ENCODE data around the gene PDAP1.
"Not testable (repeated sequence)": the region's sequence is repeated elsewhere in the genome, so short reads cannot be mapped to it uniquely, and the experiment has no call there.

Gene PDAP1

GRCh38 chr7:99396418-99397296, 11.7 kb downstream of the PDAP1 start:
- peak; percentile 12 for DNase-seq (ENCODE audit: low spot score)

GRCh38 chr7:99395616-99396327, 12.6 kb downstream of the PDAP1 start:
- DNase-seq (ENCODE audit: low spot score): peak; percentile 27

- DNase-seq (ENCODE audit: low spot score): no peak
Observed at GRCh38 chr7:99394188-99394502, 14.3 kb downstream of the PDAP1 start.

DNA sequence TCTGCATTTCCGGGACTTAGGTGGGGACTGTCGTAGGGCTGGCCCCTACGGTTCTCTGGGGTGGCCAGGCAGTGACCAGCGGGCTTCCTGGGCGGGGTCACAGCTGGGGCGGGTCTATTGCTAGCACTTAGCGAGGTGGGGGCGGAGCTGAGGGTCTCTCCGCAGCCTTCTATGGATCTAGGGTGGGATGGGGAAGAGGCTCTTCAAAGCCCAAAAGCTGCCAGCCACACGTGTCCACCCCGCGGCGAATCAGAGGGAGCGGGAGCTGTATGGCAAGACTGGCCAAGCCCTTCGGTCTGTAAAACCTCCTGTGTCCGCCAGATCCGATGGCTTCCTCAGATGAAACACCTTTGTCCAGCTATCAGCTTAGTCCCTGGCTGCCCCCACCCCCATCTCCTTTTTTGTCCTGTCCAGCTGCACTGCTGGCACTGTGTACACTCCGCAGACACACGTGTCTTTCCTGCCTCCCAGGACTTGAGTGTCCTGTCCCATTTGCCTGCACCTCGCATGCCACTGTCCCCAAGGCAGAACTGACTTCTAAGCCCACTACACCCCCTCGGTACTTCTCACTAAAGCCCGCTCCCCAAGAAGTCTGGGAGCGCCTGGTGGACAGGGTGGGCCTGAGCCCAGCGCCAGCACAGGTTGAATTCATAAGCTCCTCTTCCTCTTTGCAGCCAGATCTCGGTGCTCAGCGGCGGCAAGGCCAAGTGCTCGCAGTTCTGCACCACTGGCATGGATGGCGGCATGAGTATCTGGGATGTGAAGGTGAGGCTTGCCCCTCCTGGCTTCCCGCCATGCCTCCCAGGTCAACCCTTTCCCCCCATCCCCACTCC, 14.8 kb downstream of the PDAP1 start:
- DNase-seq (ENCODE audit: low spot score): no peak

DNA sequence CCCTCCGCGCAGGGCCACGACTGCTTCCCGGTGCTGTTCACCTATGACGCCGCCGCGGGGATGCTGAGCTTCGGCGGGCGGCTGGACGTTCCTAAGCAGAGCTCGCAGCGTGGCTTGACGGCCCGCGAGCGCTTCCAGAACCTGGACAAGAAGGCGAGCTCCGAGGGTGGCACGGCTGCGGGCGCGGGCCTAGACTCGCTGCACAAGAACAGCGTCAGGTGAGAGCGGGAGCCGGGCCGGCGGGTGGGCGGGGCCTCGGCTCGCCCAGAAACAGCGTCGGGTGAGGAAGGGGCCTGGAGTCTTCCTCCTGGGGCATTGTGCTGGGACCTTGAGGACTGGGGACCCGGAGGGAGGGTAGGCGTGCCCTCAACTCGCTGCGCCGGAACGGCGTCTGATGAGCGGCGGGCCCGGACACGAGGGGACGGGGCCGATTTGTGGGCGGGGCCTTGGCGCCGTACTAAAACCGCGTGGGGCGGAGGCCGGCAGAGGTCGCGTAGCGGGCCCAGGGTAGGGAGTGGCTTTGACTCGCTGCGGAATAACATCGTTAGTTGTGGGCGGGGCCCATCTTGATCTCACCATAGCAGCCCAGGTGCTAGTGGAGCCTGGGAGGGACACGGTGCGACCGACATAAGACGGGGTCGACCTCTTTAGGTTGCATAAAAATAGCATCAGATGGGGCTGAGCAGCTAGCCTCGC, 15.6 kb downstream of the PDAP1 start:
- DNase-seq (ENCODE audit: low spot score): peak; percentile 90

GRCh38 chr7:99392046-99392445, 16.4 kb downstream of the PDAP1 start:
- no peak for DNase-seq (ENCODE audit: low spot score)

DNA sequence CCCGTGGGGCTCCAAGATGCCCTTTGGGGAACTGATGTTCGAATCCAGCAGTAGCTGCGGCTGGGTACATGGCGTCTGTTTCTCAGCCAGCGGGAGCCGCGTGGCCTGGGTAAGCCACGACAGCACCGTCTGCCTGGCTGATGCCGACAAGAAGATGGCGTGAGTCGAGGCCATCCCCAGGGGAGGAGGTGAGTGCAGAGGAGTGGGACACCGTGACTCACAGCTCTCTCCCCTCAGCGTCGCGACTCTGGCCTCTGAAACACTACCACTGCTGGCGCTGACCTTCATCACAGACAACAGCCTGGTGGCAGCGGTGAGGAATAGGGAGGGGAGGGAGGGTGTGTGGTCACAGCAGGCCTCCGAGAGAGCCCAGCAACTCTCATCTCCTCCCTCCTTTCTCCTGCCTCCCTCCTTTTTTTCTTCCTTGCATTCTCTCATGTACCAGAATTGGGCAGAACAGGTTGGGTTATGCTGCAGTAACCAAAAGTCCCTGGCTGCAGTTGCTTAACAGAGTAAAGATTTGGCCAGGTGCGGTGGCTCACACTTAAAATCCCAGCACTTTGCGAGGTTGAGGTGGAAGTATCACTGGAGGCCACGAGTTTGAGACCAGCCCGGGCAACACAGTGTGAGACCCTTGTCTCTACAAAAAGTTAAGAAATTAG, 17.3 kb downstream of the PDAP1 start:
- peak; percentile 24 for DNase-seq (ENCODE audit: low spot score)

- DNase-seq (ENCODE audit: low spot score): no peak
Observed at GRCh38 chr7:99389772-99390171, 18.6 kb downstream of the PDAP1 start.

GRCh38 chr7:99387912-99388311, 20.5 kb downstream of the PDAP1 start:
- DNase-seq (ENCODE audit: low spot score): no peak

DNA sequence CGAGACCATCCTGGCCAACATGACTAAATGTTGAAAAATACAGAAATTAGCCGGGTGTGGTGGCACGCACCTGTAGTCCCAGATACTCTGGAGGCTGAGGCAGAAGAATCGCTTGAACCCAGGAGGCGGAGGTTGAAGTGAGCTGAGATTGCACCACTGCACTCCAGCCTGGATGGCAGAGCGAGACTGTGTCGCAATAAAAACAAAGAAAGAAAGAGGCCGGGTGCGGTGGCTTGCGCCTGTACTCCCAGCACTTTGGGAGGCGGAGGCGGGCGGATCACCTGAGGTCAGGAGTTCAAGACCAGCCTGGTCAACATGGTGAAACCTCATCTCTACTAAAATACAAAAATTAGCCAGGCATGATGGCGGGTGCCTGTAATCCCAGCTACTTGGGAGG, 21.2 kb downstream of the PDAP1 start:
- DNase-seq (ENCODE audit: low spot score): not testable (repeated sequence)

DNA sequence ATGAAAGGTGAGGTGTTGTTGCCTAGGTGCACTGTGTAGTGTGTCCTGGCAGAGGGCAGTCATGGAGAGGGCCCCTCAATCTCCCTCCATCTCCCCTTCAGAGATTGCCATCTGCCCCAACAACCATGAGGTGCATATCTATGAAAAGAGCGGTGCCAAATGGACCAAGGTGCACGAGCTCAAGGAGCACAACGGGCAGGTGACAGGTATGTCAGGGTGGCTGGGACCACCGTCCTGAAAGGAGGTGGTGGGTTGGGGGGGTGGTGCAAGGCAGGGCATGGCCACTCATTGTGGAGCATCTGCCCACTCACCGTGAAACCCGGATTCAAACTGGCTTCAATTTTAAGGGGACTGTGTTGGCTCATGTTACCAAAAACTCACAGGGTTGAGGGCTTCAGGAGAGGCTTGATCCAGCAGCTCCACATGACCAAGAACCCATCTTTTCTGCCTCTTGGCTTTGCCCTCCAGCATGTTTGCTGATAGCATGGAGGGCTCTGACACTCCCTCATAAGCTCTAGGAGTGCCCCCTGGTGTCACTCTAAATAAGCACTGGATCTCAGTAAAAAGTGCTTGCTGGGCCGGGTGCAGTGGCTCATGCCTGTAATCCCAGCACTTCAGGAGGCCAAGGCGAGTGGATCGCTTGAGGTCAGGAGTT, 21.7 kb downstream of the PDAP1 start:
- no peak for DNase-seq (ENCODE audit: low spot score)

GRCh38 chr7:99385564-99385963, 22.8 kb downstream of the PDAP1 start:
- no peak for DNase-seq (ENCODE audit: low spot score)

- no peak for DNase-seq (ENCODE audit: low spot score)
Observed at GRCh38 chr7:99384523-99384922, 23.9 kb downstream of the PDAP1 start.

DNA sequence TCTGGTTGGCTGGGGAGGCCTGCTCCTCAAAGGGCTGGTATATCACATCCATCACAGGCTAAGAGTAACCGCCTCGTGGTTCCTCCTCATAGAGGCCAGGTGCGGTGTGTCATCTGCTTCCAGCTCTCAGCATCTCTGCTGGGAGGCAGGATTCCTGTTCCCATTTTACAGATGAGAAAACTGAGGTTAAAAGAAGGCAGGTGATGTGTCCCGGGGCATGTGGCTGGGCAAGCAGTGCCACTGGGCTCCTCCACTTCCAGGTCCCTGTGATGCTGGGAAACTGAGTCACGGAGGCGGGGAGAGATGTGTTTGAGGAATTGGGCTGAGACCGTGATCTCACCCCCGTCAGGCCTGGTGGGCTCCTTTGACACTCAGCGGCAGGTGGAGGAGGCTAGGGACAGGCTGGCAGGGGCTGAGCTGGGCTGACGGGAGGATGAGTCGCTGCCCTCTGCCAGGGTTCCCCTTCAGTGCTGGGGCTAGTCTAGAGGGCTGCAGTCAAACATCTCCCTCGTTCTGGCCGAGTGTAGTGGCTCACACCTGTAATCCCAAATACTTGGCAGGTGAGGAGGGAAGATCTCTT, 24.5 kb downstream of the PDAP1 start:
- no peak for DNase-seq (ENCODE audit: low spot score)

DNA sequence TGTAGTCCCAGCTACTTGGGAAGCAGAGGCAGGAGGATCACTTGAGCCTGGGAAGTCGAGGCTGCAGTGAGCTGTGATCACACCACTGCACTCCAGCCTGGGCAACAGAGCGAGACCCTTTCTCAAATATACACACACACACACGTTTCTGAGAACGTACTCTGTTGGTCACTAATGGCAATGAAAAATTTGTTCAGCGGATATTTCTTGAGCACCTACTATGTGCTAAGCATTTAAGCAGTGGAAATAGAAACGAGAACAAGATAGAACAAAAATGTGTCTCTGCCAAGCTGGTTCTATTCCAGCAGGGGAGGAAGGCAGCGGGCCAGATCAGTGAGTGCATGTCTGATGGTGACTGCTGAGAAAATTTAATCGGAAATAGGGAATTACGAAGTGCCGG, 25.2 kb downstream of the PDAP1 start:
- no peak for DNase-seq (ENCODE audit: low spot score)

- DNase-seq (ENCODE audit: low spot score): no peak
Observed at GRCh38 chr7:99381664-99382075, 26.7 kb downstream of the PDAP1 start.

DNA sequence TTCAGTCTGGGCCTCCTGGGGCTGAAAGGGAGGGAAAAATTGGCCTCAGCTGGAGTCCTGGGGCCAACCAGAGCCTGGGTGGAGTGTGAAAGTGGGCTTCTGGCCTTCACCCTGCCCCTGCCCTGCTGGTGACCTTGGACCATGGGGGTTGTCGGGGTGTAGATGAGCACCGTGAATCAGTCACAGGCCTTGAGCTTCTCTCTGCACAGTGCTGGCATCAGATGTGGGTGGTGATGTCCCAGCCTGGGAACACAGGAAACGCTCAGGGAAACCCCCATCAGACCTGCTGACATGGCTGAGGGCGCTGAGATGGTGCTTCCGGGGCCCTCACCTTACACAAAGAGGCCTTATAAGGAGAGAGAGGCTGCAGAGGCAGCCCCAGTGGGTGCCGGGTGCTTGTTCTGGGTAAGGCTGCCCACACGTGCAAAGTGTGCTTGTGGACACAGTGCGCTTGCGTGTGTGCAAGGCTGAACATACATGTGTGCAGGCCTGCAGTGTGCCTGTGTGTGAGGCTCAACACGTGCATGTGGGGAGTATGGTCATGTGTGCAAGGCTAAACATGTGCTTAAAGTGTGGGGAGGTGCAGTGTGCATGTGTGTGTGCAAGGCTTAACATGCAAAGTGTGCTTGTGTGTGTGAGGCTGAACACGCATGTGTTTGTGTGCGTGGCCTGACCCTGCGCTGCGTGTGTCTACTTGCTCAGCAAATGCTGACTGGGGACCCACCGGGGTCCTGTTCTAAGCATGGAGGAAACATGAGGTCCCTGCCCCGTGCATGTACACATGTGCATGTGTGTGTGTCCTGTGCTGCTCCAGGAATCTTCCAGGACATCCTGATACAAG, 27.4 kb downstream of the PDAP1 start:
- no peak for DNase-seq (ENCODE audit: low spot score)

- DNase-seq (ENCODE audit: low spot score): no peak
Observed at GRCh38 chr7:99380032-99380822, 28.2 kb downstream of the PDAP1 start.

DNA sequence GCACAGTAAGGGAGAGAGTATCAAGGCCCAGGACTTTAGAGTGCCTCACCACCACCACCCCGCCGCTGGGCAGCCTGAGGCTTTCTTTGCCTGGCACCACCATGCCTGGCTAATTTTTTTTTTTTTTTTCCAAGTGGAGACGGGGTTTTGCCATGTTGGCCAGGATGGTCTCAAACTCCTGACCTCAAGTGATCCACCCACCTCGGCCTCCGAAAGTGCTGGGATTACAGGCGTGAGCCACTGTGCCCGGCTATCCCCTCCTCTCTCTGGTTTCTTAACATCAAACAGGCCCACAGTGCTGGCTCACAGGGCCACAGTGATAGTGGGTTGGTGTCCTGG, 28.7 kb downstream of the PDAP1 start:
- not testable (repeated sequence) for DNase-seq (ENCODE audit: low spot score)

Data from D341Med (cell line).